ENCODE measurements around the gene TMEM121. TPM values are rescaled to one million over a fixed set of nuclear protein-coding genes. Genes with fewer than 3 reads are reported as not detected.

Gene TMEM121
- total RNA-seq, 1 donor: 1.8 TPM

DNA sequence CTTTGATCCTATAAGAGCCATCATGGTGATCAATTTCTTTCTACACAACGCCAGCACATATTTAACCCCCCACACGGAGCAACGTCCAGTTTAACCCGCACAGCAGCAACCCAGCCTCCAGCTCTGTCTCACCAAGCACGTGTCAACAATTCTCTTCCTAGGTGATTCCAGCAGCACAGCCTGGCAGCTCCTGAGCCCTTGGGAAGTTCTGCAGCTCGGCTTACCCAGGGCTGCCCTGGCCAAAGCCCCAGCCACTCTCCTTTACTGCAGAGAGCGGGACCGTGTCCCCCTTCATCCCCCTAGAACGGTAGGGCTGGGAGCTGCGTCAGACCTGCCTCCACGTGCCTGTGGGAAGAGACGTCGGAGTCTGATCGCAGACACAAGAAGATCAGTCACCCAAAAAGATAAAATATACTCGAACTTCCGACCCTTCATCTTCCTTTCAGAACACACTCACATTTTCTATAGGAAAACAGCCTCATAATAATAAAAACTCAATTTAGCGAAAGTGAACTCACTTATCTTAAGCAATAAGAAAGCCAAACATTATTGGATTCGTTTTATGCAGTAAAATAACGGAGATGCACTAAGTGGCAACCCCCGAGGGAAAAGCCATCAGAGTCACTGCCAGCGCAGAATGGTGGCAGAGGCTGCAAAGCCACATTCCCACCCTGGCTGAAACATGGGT, 7.6 kb downstream of the TMEM121 start:
- Histone ChIP-seq H3K27me3 (ENCODE audit: insufficient read depth, low read length) (peaks cover 13% of the 10 kb centered on the region), H3K27ac (ENCODE audit: low read depth, low read length) (no peak overlapping the region), H3K4me2 (ENCODE audit: insufficient read depth, low read length) (no peak overlapping the region), H3K36me3 (ENCODE audit: insufficient read depth, low read length) (no peaks in the 10 kb centered on the region), H3K4me1 (ENCODE audit: insufficient read depth, low read length) (no peaks in the 10 kb centered on the region), H3K79me2 (ENCODE audit: insufficient read depth, low read length) (no peaks in the 10 kb centered on the region), H2AFZ (ENCODE audit: low read length) (no peak overlapping the region), H3K9me3 (ENCODE audit: low read depth, low read length) (no peaks in the 10 kb centered on the region), H3K4me3 (ENCODE audit: insufficient read depth, low read length) (no peak overlapping the region), H4K20me1 (ENCODE audit: insufficient read depth, low read length) (no peaks in the 10 kb centered on the region)
- TF ChIP-seq CTCF (IDR thresholded peaks at IDR 0.05; ENCODE audit: extremely low read depth, low read depth, low read length): no peak
- DNase-seq (ENCODE audit: insufficient read length, low spot score, missing footprints): no peak

- Histone ChIP-seq H3K9me3 (ENCODE audit: low read depth, low read length) (no peaks in the 10 kb centered on the region), H3K79me2 (ENCODE audit: insufficient read depth, low read length) (no peaks in the 10 kb centered on the region), H3K27me3 (ENCODE audit: insufficient read depth, low read length) (peaks cover 13% of the 10 kb centered on the region), H4K20me1 (ENCODE audit: insufficient read depth, low read length) (no peaks in the 10 kb centered on the region), H3K4me3 (ENCODE audit: insufficient read depth, low read length) (no peak overlapping the region), H3K4me1 (ENCODE audit: insufficient read depth, low read length) (no peaks in the 10 kb centered on the region), H2AFZ (ENCODE audit: low read length) (no peak overlapping the region), H3K4me2 (ENCODE audit: insufficient read depth, low read length) (no peak overlapping the region), H3K36me3 (ENCODE audit: insufficient read depth, low read length) (no peaks in the 10 kb centered on the region), H3K27ac (ENCODE audit: low read depth, low read length) (no peak overlapping the region)
- peak; percentile 65 for DNase-seq (ENCODE audit: insufficient read length, low spot score, missing footprints)
- TF ChIP-seq CTCF (IDR thresholded peaks at IDR 0.05; ENCODE audit: extremely low read depth, low read depth, low read length): no peak
These were observed 8.2 kb downstream of the TMEM121 start for GRCh38 chr14:105534586-105534985.

GRCh38 chr14:105536051-105536450, 9.7 kb downstream of the TMEM121 start:
- no peak for TF ChIP-seq CTCF (IDR thresholded peaks at IDR 0.05; ENCODE audit: extremely low read depth, low read depth, low read length)
- no peaks in the 10 kb centered on the region for H3K9me3 ChIP-seq (ENCODE audit: low read depth, low read length)

GRCh38 chr14:105536691-105537579, 10.6 kb downstream of the TMEM121 start:
- Histone ChIP-seq H4K20me1 (ENCODE audit: insufficient read depth, low read length) (no peaks in the 10 kb centered on the region), H3K9me3 (ENCODE audit: low read depth, low read length) (no peaks in the 10 kb centered on the region), H3K4me3 (ENCODE audit: insufficient read depth, low read length) (no peak overlapping the region), H3K36me3 (ENCODE audit: insufficient read depth, low read length) (no peaks in the 10 kb centered on the region), H3K4me2 (ENCODE audit: insufficient read depth, low read length) (no peak overlapping the region), H3K79me2 (ENCODE audit: insufficient read depth, low read length) (no peaks in the 10 kb centered on the region), H2AFZ (ENCODE audit: low read length) (no peak overlapping the region), H3K4me1 (ENCODE audit: insufficient read depth, low read length) (no peaks in the 10 kb centered on the region), H3K27me3 (ENCODE audit: insufficient read depth, low read length) (peaks cover 13% of the 10 kb centered on the region), H3K27ac (ENCODE audit: low read depth, low read length) (no peak overlapping the region)
- DNase-seq (ENCODE audit: insufficient read length, low spot score, missing footprints): peak; percentile 70
- TF ChIP-seq CTCF (IDR thresholded peaks at IDR 0.05; ENCODE audit: extremely low read depth, low read depth, low read length): no peak

More at GRCh38 chr14:105536051-105536450, 9.7 kb downstream of the TMEM121 start:
- Histone ChIP-seq H3K4me1 (ENCODE audit: insufficient read depth, low read length) (no peaks in the 10 kb centered on the region), H3K4me2 (ENCODE audit: insufficient read depth, low read length) (no peak overlapping the region), H3K27ac (ENCODE audit: low read depth, low read length) (no peak overlapping the region), H3K79me2 (ENCODE audit: insufficient read depth, low read length) (no peaks in the 10 kb centered on the region), H2AFZ (ENCODE audit: low read length) (no peak overlapping the region), H3K4me3 (ENCODE audit: insufficient read depth, low read length) (no peak overlapping the region), H3K36me3 (ENCODE audit: insufficient read depth, low read length) (no peaks in the 10 kb centered on the region), H4K20me1 (ENCODE audit: insufficient read depth, low read length) (no peaks in the 10 kb centered on the region), H3K27me3 (ENCODE audit: insufficient read depth, low read length) (peaks cover 13% of the 10 kb centered on the region)
- peak; percentile 78 for DNase-seq (ENCODE audit: insufficient read length, low spot score, missing footprints)
